Heart right ventricle (tissue), 16 donors: ENCODE measurements around the gene LPP. TPM values are rescaled to one million over a fixed set of nuclear protein-coding genes. Genes with fewer than 3 reads are reported as not detected.

ENCODE experiments used
- ATAC-seq, 8 donors: fragments of 200-7000 bp; cut with Tn5 transposase; one replicate each; pipeline ENCODE4 v1.9.1; 2020; ENCODE audit warnings: mild to moderate bottlenecking in 8 of 8, moderate library complexity in 8 of 8, moderate number of reproducible peaks in 1 of 8
- DNase-seq, 2 donors: peaks; one replicate each; pipeline ENCODE4 v3.0.0-alpha.2; 2020
- H3K27ac ChIP-seq, 10 donors: fragments of 200-600 bp; sonication (generic) in 2 of 10; one replicate each; pipeline versions ENCODE4 v1.5.0 to v1.8.0; 2020 to 2022; ENCODE audit warnings: mild to moderate bottlenecking in 3 of 10
- H3K27me3 ChIP-seq, 7 donors: fragments of 200-600 bp; one replicate each; pipeline ENCODE4 v1.8.0; 2021 to 2022; ENCODE audit warnings: mild to moderate bottlenecking in 2 of 7
- H3K36me3 ChIP-seq, 9 donors: fragments of 200-600 bp; sonication (generic) in 1 of 9; one replicate each; pipeline versions ENCODE4 v1.5.0 to v1.8.0; 2020 to 2022; ENCODE audit warnings: mild to moderate bottlenecking in 2 of 9
- H3K4me1 ChIP-seq, 9 donors: fragments of 200-600 bp; sonication (generic) in 1 of 9; one replicate each; pipeline versions ENCODE4 v1.5.0 to v1.8.0; 2020 to 2022; ENCODE audit warnings: mild to moderate bottlenecking in 4 of 9
- H3K4me3 ChIP-seq, 10 donors: fragments of 200-600 bp; sonication (generic) in 2 of 10; one replicate each; pipeline versions ENCODE4 v1.5.0 to v1.8.0; 2020 to 2022; ENCODE audit warnings: mild to moderate bottlenecking in 7 of 10, moderate library complexity in 2 of 10
- H3K9me3 ChIP-seq, 11 donors: fragments of 200-600 bp in 10 of 11; sonication (generic) in 2 of 11; one replicate each; pipeline versions ENCODE4 v1.5.0 to v1.8.0; 2013 to 2022; ENCODE audit warnings: mild to moderate bottlenecking in 2 of 11, control low read depth in 1 of 11, moderate library complexity in 1 of 11
- WGBS, 2 donors: extraction: QIAGEN DNeasy Blood & Tissue Kit; methylation state at CpG; one replicate each; pipeline ENCODE4 v1.1.7; 2013; ENCODE audit warnings: inconsistent platforms in 1 of 2; 5-methylcytosine and 5-hydroxymethylcytosine counted together
- intact Hi-C, 10 donors: fragments of 100-400 bp; cut with DNase I; formaldehyde crosslinking; loops; one replicate each; pipeline versions ENCODE4 v1.11.1 to v1.14.2; 2022
- polyA plus RNA-seq, 2 donors: library from polyadenylated mRNA; stranded (reverse); fragments of 200-250 nt; gene quantifications; one replicate each; pipeline ENCODE4 v1.2.3, GENCODE V29; 2013
- total RNA-seq, 10 donors: library from RNA; stranded (reverse); fragmentation: NEBNext Ultra II Directional in 3 of 10; extraction: Animal tissue kit (Norgen Biotek cat#: 25700) in 3 of 10; gene quantifications; one replicate each; pipeline versions ENCODE4 v1.2.1 to v1.2.4, GENCODE V29; 2021 to 2023
- TF ChIP-seq, protein P1 (sequence below), 9 donors: fragments of 200-600 bp; sonication (generic) in 2 of 9; IDR thresholded peaks; one replicate each; pipeline versions ENCODE4 v1.5.0 to v1.8.0; 2021 to 2022; ENCODE audit warnings: antibody characterized with exemption in 9 of 9, mild to moderate bottlenecking in 5 of 9, moderate library complexity in 1 of 9
- donor health status: Arrhythmogenic right ventricular cardiomyopathy.
- donor health status: ischemic (EF 13 %, LVEDD 7.1; RV severe dilation, severe dysfunction).
- donor health status: healthy with polysubstance abuse.
- donor health status: DM: no; HTN: yes; CAD: no.
- donor health status: DM: no; HTN: no; CAD: no.
- donor health status: ischemic (EF 25% LVEDD 6.9; RV normal size, moderate dysfunction).
- donor health status: ischemic (EF 25% LVEDD 5.7; RV mildly dilated, moderate dysfunction).
- donor health status: healthy.
- donor health status: DM: yes; HTN: yes; CAD: no.
- donor health status: Ischemic cardiomyopathy.
- donor health status: ischemic (EF 35%, LVEDD 5.7; RV mildly dilated, moderate dysfunction).
- donor health status: nonischemic (EF 11% LVEDD 7.7; RV severe dilation, severe dysfunction).
- donor health status: DM: yes; HTN: yes; CAD: no.
- donor health status: PGD.
- donor health status: ischemic (EF 29% LVEDD 5.4; RV normal size, mild dysfunction).
- donor health status: nonischemic (EF 23%, LVEDD 6.1; RV moderate dilation, normal function).

Gene LPP
- total and polyA plus RNA-seq, 12 donors, result 8.5 to 188 (median 140) TPM

DNA sequence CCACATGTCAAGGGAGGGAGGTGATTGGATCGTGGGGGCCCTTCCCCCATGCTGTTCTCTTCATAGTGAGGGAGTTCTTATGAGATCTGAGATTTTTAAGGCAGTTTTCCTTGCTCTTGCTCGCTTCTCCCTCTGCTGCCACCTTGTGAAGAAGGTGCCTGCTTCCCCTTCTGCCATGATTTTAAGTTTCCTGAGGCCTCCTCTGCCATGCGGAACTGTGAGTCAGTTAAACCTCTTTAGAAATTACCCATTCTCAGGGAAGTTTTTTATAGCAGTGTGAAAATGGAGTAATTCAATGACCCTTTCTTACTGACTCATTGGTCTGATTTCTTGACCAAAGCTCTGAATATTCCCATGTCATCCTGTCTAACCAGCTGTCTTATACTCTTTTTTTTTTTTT is 533.4 kb downstream of the LPP start:
- no peaks in the 10 kb centered on the region for H3K9me3 ChIP-seq
- 88 to 93% methylated on average over 3 of the region's 3 CpGs for WGBS, 2 donors
- no peaks in the 10 kb centered on the region for H3K36me3 ChIP-seq
- H3K27ac ChIP-seq, result peak overlapping the region in 3 of 10 donors; percentile 15 to 75 (median 32)
- intact Hi-C loops, result loop anchor here in 1 of 10 donors (10.0 kb wide), 1 partner anchor 257 kb away; no protein-coding TSS in a partner anchor
- H3K27me3 ChIP-seq, result no peaks in the 10 kb centered on the region
- DNase-seq (no peak), ATAC-seq (no peak)
- H3K4me3 ChIP-seq, result no peak overlapping the region
- peaks cover 8 to 78% (median 67%) of the 10 kb centered on the region in 9 donors for H3K4me1 ChIP-seq
- TF ChIP-seq, protein P1, sequence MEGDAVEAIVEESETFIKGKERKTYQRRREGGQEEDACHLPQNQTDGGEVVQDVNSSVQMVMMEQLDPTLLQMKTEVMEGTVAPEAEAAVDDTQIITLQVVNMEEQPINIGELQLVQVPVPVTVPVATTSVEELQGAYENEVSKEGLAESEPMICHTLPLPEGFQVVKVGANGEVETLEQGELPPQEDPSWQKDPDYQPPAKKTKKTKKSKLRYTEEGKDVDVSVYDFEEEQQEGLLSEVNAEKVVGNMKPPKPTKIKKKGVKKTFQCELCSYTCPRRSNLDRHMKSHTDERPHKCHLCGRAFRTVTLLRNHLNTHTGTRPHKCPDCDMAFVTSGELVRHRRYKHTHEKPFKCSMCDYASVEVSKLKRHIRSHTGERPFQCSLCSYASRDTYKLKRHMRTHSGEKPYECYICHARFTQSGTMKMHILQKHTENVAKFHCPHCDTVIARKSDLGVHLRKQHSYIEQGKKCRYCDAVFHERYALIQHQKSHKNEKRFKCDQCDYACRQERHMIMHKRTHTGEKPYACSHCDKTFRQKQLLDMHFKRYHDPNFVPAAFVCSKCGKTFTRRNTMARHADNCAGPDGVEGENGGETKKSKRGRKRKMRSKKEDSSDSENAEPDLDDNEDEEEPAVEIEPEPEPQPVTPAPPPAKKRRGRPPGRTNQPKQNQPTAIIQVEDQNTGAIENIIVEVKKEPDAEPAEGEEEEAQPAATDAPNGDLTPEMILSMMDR (IDR thresholded peaks at IDR 0.05), result peak in 3 of 9 donors; percentile 7 to 37 (median 9)

DNA sequence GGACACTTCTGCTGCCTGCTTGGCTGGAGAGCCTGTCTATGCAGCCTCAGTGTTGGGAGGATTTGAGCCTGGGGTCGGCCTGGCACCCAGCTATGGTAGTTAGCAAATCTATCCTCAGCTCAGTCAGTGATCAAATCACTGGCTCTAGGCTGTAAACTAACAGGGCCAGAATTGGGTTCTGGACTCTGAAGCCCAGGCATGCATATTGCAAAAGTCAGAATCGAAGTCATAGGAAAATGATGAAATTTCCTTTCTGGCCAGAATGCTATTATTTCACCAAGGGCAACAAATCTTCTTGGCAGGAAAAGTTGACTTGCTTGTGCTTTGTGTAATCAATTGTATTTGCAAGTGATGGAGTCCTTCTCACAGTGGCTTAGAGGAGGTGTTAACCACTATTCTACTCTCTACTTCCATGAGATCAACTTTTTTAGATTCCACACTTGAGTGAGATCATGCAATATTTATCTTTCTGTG is 535.2 kb downstream of the LPP start:
- H3K27me3 ChIP-seq, result no peaks in the 10 kb centered on the region

DNA sequence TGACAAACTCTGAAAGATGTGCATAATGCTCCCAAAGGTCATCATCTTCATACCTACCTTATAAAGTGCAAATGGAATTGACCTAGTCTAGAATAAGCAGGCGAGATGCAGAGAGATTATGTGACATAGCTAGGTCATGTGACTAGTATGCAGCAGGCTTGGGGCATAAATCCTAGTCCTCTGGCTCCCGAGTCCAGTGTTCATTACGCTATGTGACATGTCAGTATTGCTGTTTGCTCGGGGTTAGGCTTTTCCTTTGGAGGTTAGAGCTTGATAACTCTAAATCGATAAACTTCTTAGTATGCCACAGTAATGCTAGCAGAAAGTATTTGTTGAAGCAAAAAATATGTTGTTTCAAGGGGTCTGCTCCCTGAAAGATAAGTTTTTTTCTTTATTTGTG is 536.1 kb downstream of the LPP start:
- TF ChIP-seq, protein P1 (IDR thresholded peaks at IDR 0.05), result no peak
- 89 to 91% methylated on average over 5 of the region's 5 CpGs for WGBS, 2 donors
- Histone ChIP-seq H3K9me3 (no peaks in the 10 kb centered on the region), H3K4me3 (no peak overlapping the region), H3K27me3 (no peaks in the 10 kb centered on the region), H3K4me1 (peaks cover 8 to 55% (median 43%) of the 10 kb centered on the region in 9 donors), H3K36me3 (no peaks in the 10 kb centered on the region), H3K27ac (no peak overlapping the region)
- intact Hi-C loops, result no loop called here
- DNase-seq, result no peak
- no peak for ATAC-seq

More for the DNA sequence above, 535.2 kb downstream of the LPP start:
- H3K9me3 ChIP-seq, result no peaks in the 10 kb centered on the region
- ATAC-seq (peak in 6 of 8 donors; percentile 31 to 68 (median 44)), DNase-seq (no peak)
- TF ChIP-seq, protein P1 (IDR thresholded peaks at IDR 0.05), result no peak
- peak overlapping the region in 3 of 10 donors; percentile 5 to 75 (median 21) for H3K27ac ChIP-seq
- H3K36me3 ChIP-seq, result no peaks in the 10 kb centered on the region
- peaks cover 8 to 61% (median 49%) of the 10 kb centered on the region in 9 donors for H3K4me1 ChIP-seq
- no peak overlapping the region for H3K4me3 ChIP-seq
- intact Hi-C loops, result loop anchor here in 1 of 10 donors (10.0 kb wide), 1 partner anchor 256 kb away; no protein-coding TSS in a partner anchor
- 53 to 60% methylated on average over 2 of the region's 2 CpGs for WGBS, 2 donors

DNA sequence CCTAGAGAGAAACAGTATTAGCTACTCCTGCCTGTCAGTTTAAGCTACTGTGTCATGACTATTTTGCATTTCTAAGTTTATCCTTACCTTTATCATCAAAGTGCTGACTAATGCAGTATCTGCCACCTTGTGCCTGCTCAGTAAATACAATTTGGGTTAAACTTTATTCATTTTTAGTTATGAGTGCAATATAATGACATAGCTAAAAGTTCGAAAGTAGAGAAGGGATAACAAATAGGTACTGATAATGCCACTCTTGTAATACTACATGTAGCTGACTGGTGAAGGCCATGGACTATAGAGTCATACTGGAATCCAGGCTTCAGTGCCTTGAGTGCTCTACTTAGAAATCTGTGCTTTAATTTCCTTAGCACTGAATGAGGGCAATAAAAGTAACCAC is 537.0 kb downstream of the LPP start:
- Histone ChIP-seq H3K4me1 (peaks cover 8 to 50% (median 35%) of the 10 kb centered on the region in 9 donors), H3K27me3 (no peaks in the 10 kb centered on the region), H3K9me3 (no peaks in the 10 kb centered on the region), H3K27ac (no peak overlapping the region), H3K36me3 (no peaks in the 10 kb centered on the region), H3K4me3 (no peak overlapping the region)
- intact Hi-C loops, result no loop called here
- ATAC-seq (no peak), DNase-seq (no peak)
- WGBS, 2 donors, result 84 to 86% methylated on average over 1 of the region's 1 CpG
- TF ChIP-seq, protein P1 (IDR thresholded peaks at IDR 0.05), result no peak
